ENCODE measurements around the gene TTC7B. TPM values are rescaled to one million over a fixed set of nuclear protein-coding genes. Genes with fewer than 3 reads are reported as not detected.

Gene TTC7B
- polyA plus RNA-seq, 1 donor (not counting 4 experiments of a cell fraction or from before 2014, with no cell fraction given), result 21.4 TPM

DNA sequence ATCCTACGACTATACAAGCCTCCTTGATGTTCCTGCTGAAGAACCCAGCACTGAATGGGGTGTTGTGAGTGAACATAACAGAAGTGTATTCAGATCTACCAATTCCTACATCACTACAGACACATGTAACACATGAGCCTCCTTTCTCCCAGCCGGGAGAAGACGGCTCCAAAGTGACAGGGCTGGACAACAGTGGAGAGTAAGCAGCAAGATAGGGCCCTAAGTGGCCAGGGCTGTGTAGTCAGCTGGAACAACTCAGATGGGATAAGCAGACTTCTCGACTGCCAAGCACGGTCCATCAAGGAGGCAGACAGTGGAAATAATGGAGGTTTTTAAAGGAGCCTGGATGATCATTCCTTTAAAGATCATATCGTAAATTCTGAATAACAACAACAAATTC is 73.5 kb downstream of the TTC7B start:
- DNase-seq (ENCODE audit: low read depth, low spot score) (no peak), FAIRE-seq (no peak)
- H3K9me3 ChIP-seq (ENCODE audit: control insufficient read depth, low read depth, low read length), result no peaks in the 10 kb centered on the region
- no peaks in the 10 kb centered on the region for H3K79me2 ChIP-seq (ENCODE audit: control insufficient read depth, insufficient read depth, low read length)
- H3K4me2 ChIP-seq (ENCODE audit: control insufficient read depth, extremely low read depth, insufficient read depth, low read depth, low read length), result no peak overlapping the region
- no peak overlapping the region for H2AFZ ChIP-seq (ENCODE audit: control insufficient read depth, low read length)
- no peaks in the 10 kb centered on the region for H3K9me1 ChIP-seq (ENCODE audit: control insufficient read depth, extremely low read depth, insufficient read depth, low read length)
- H3K27ac ChIP-seq (ENCODE audit: control insufficient read depth, insufficient read depth, low read length), result no peak overlapping the region
- no peaks in the 10 kb centered on the region for H3K27me3 ChIP-seq (ENCODE audit: control insufficient read depth, extremely low read depth, insufficient read depth, low read length)
- H3K9ac ChIP-seq (ENCODE audit: control insufficient read depth, extremely low read depth, insufficient read depth, low read length), result no peak overlapping the region
- H3K36me3 ChIP-seq (ENCODE audit: control insufficient read depth in 2 of 2, extremely low read depth in 1 of 2, insufficient read depth in 2 of 2, low read length in 2 of 2), result peaks cover 0 to 3% of the 10 kb centered on the region in 2 experiments
- TF ChIP-seq CTCF (optimal IDR thresholded peaks at IDR 0.05 in 1 of 3, IDR thresholded peaks at IDR 0.05 in 1 of 3, conservative IDR thresholded peaks at IDR 0.05 in 1 of 3; ENCODE audit: extremely low read depth in 1 of 3, insufficient read depth in 2 of 3, low read length in 3 of 3), result no peak
- TF ChIP-seq EZH2 (IDR thresholded peaks at IDR 0.05; ENCODE audit: low read length), result no peak
- no peaks in the 10 kb centered on the region for H3K4me1 ChIP-seq (ENCODE audit: control insufficient read depth, extremely low read depth, insufficient read depth, low read length)
- no peak overlapping the region for H3K4me3 ChIP-seq (ENCODE audit: control insufficient read depth in 2 of 3, extremely low read depth in 1 of 3, insufficient read depth in 2 of 3, low read depth in 1 of 3, low read length in 3 of 3)
- dilution Hi-C loops (cut with MboI; ENCODE audit: extremely low pct_ligation_motif_present, low sequenced_read_pairs), result no loop called here
- H4K20me1 ChIP-seq (ENCODE audit: control insufficient read depth, extremely low read depth, insufficient read depth, low read length), result no peaks in the 10 kb centered on the region

DNA sequence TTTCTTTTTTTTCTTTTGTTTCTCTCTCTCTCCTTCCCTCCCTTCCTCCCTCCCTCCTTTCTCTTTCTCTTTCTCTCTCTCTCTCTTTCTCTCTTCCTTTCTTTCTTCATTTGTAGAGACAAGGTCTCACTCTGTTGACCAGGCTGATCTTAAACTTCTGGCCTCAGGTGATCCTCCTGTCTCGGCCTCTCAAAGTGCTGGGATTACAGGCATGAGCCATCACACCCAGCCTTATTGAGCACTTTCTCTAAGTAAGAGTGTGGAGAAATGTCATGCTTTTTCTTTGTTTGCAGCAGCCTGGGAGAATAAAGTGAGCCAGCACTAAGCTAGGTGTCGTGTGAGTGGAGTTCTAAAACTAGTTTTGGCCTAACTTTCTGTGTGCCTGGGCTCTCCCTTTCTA is 74.0 kb downstream of the TTC7B start:
- H3K79me2 ChIP-seq (ENCODE audit: control insufficient read depth, insufficient read depth, low read length), result no peaks in the 10 kb centered on the region
- H3K9me3 ChIP-seq (ENCODE audit: control insufficient read depth, low read depth, low read length), result no peaks in the 10 kb centered on the region
- no peak overlapping the region for H3K9ac ChIP-seq (ENCODE audit: control insufficient read depth, extremely low read depth, insufficient read depth, low read length)
- no peak overlapping the region for H3K27ac ChIP-seq (ENCODE audit: control insufficient read depth, insufficient read depth, low read length)
- DNase-seq (ENCODE audit: low read depth, low spot score) (no peak), FAIRE-seq (no peak)
- no peak overlapping the region for H2AFZ ChIP-seq (ENCODE audit: control insufficient read depth, low read length)
- H3K27me3 ChIP-seq (ENCODE audit: control insufficient read depth, extremely low read depth, insufficient read depth, low read length), result no peaks in the 10 kb centered on the region
- no peak overlapping the region for H3K4me3 ChIP-seq (ENCODE audit: control insufficient read depth in 2 of 3, extremely low read depth in 1 of 3, insufficient read depth in 2 of 3, low read depth in 1 of 3, low read length in 3 of 3)
- dilution Hi-C loops (cut with MboI; ENCODE audit: extremely low pct_ligation_motif_present, low sequenced_read_pairs), result no loop called here
- H3K9me1 ChIP-seq (ENCODE audit: control insufficient read depth, extremely low read depth, insufficient read depth, low read length), result no peaks in the 10 kb centered on the region
- H3K4me1 ChIP-seq (ENCODE audit: control insufficient read depth, extremely low read depth, insufficient read depth, low read length), result no peaks in the 10 kb centered on the region
- TF ChIP-seq EZH2 (IDR thresholded peaks at IDR 0.05; ENCODE audit: low read length), result no peak
- TF ChIP-seq CTCF (optimal IDR thresholded peaks at IDR 0.05 in 1 of 3, IDR thresholded peaks at IDR 0.05 in 1 of 3, conservative IDR thresholded peaks at IDR 0.05 in 1 of 3; ENCODE audit: extremely low read depth in 1 of 3, insufficient read depth in 2 of 3, low read length in 3 of 3), result no peak
- peaks cover 0 to 3% of the 10 kb centered on the region in 2 experiments for H3K36me3 ChIP-seq (ENCODE audit: control insufficient read depth in 2 of 2, extremely low read depth in 1 of 2, insufficient read depth in 2 of 2, low read length in 2 of 2)
- H3K4me2 ChIP-seq (ENCODE audit: control insufficient read depth, extremely low read depth, insufficient read depth, low read depth, low read length), result no peak overlapping the region
- no peaks in the 10 kb centered on the region for H4K20me1 ChIP-seq (ENCODE audit: control insufficient read depth, extremely low read depth, insufficient read depth, low read length)

All from keratinocyte (primary cell).